Hematopoietic multipotent progenitor cell treated with erythropoietin and hydrocortisone succinate and interleukin-3 and kit ligand, for 15 days (in vitro differentiated cells): Measurements from ENCODE around the gene COL26A1.
A peak's percentile ranks its signal among the peaks of the same experiment; 100 is the strongest.
"Not testable (repeated sequence)": the region's sequence is repeated elsewhere in the genome, so short reads cannot be mapped to it uniquely, and the experiment has no call there.

Source experiments
- DNase-seq: peaks from one replicate; pipeline ENCODE4 v3.0.0-alpha.2; 2015; ENCODE audit warnings: low spot score

Gene COL26A1

DNA sequence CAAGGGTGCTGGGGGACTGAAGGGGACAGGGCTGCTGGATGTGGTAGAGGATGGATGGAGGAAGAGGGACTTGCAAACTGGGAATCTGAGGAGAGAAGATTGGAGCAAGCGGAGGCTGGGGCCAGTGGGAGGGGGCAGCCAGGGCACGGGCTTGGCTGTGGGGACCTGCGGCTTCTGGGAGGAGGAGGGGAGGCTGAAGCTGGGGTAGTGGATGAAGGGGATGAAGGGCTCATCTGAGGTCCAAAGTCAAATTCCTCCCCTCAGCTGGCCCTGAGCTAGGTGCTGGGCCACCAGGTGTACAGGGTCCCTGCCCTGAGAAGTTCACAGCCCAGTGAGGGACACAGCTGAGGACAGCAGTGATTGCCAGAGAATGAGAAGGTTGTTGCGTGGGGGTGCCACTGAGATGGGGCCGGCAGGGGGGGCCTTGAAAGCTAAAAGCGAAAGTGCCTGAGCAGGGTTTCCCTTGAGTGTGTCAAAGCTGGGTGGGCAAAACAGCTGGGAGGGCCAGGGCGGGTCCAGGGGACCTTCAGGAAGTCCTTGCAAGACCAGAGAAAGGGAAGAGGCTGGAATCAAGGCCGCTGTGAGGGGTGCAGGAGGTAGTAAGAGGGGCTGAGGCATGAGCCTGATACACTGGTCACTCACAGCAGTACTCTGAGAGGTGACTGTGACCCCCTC, 191.2 kb downstream of the COL26A1 start:
- DNase-seq = no peak

DNA sequence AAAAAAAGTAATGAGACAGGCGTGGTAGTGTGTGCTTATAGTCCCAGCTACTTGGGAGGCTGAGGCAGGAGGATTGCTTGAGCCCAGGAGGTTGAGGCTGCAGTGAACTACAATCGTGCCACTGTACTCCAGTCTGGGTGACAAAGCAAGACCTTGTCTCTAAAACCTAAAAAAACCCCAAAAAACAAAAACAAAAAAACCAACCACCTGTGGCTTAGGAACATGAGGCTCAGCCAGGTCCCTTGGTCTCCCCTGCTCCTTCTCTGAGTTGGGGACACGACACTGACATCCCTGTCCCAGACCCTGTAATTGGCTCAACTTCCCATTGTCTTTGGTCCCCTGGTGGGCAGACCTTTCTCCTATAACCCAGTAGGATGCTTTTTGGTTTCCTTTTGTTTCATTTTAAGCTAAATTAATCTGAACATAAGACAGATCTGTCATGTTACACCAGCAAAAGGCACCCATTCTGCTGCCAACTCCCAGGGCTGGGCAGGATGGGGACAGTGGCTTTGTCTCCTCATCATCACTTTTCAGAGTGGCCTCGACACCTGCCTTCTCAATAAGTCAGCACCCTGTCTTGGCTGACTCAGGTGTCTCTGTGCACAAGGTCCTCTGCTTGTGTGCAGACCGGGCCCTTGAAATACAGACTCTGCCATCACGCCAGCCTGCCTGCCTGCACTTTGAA, 192.1 kb downstream of the COL26A1 start:
- DNase-seq = no peak

DNA sequence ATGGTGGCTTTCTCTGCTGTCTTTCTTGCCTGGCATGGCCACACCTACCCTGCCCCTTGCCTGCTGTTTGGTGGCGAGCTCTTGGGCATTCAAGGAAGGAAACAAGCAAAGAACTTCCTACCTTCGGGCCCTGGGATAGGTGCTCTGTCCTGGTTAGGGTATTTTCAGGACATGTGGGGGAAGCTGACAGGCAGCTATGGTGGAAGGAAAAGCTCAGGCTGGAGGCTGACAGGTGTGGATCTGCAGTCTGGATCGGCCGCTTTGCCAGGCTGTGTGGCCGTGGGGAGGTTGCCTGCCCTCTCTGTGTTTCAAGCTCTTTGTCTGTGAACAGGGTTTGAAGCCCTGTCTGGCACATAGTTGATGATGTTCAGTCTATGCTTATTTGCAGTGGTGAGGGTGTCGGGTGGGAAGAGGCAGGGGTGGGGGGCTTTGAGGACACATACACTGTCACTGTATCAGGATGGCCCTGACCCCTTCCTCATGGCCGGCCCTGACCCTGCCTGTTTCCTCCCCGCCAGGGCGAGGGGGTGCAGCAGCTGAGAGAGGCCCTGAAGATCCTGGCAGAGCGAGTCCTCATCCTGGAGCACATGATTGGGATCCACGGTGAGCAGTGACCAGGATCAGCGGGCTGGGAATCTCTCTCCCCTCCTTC, 192.7 kb downstream of the COL26A1 start:
- no peak for DNase-seq

DNA sequence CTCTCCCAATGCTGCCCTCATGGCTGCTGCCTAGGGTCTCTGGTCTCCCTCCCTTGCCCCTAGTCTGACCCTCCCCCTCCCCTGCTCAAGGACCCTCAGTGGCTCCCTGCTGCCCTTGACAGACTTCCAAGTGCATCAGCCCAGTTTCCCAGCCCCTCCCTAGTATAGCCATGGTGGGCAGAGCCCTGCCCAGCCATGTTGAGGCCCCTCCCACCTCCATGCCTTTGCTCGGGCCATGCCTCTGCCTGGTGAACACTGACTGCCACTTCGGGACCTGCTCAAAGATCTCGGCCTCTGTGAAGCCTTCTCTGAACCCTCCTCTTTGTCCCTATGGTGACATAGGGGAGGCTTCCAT, 193.2 kb downstream of the COL26A1 start:
- DNase-seq = no peak

DNA sequence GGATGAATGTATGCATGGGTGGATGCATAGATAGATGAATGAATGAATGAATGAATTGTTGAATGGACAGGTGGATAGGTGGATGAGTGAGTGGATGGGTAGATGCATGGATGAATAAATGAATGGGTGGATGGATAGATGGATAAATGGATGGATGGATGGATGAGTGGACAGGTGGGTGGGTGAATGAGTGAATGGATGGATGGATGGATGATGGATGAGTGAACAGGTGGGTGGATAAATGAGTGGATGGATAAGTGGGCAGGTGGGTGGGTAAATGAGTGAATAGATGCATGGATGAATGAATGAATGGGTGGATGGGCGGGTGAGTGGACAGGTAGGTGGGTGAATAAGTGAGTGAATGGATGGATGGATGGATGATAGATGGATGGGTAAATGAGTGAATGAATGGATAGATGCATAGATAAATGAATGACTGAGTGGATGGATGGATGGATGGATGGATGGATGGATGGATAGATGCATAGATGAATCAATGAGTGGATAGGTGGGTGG, 193.8 kb downstream of the COL26A1 start:
- DNase-seq = no peak

DNA sequence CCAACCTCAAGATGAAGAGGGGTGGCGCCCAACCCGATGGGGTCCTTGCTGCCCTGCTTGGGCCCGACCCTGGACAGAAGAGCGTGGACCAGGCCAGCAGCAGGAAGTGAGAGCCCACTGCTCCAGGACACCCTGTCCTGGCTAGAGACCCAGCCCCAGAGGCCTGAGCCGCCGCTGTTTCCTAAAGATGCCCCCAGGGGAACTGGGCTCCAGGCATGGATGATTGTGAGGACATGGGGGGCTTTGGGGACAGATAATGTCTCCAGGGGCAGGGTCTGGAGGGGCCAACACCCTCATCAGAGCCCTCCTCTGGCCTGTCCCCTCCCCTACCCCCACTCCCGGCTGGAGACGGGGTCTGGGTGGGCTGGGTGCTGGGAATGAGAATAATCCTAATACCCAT, 194.7 kb downstream of the COL26A1 start:
- DNase-seq = no peak

DNA sequence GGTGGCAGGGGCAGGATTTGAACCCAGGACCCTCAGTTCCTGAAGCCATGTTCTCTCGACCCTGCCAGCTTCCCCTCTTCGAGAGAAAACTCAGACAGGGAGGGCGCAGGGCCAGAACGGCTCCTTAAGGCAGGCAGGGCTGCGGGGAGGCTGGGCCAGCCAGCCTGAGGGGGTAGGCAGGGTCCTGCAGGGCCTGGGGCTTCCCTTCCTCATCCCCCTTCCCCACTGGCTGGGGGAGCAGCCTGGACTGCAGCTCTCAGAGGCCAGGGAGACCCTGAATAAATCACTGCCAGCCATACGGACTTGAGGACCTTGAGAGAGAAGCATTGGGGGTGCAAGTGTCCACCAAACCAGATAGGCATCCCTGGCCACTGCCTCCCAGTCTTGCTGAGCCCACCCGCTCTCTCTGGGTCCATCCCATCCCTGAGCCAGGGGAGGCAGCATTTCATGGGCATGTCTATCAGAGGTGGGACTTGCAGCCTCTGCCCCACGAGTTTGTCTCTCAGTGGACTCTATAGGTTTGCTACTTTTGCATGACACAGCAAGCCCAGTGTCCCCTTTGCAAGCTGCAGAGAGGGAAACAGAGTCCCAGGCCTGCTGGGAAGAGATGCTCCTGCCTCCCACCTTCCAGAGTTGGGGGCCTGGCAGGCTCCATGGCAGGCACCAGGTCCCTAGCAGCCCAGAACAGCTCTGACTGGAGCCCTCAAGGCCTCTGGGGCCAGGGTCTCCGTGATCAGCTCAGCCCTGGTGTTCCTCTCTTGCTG, 195.5 kb downstream of the COL26A1 start:
- DNase-seq = no peak

DNA sequence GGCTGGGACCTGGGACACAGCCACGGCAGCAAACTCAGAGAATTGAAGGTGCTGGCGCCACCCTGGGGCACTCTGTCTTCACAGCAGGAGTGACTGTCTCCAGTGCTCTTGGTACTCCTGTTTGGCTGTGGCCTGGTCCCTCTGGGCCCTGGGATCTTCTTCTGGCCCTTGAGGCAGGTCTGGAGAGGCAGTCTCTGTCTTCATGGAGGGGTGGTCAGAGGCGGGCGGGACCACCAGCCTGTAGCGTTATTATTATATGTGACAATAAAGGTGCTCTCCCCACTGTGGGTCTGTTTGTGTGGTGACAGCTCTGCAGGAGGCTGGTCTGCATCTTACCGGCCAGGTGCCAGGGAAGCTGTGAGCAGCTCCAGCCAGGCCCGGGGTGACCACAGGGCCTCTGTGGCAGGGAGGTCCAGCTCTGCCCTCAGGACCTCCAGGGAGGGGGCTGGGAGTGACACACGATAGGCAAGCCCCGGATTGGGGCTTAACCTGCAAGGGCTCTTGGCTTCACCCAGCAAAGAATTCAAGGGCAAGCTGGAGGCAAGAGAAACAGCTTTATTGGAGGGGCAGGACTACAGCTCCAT, 196.2 kb downstream of the COL26A1 start:
- no peak for DNase-seq

DNA sequence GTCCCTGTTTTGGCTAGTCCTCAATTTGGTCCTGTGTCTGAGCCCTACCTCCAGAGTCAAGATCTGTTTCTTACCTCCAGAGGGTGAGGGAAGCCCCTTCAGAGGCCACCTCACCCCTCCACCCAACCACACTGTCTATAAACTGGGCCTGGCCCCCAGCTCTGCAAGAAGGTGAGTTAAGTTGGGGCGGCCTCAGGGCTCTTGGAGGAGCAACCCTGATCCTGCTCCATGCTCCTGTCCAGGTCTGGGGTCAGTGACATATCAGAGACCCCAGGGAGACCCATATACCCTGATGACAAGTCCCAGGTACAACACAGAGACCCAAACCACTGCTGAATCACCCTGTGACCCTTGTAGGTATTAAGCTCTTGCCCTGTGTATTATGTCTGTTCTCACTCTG, 196.9 kb downstream of the COL26A1 start:
- no peak for DNase-seq

DNA sequence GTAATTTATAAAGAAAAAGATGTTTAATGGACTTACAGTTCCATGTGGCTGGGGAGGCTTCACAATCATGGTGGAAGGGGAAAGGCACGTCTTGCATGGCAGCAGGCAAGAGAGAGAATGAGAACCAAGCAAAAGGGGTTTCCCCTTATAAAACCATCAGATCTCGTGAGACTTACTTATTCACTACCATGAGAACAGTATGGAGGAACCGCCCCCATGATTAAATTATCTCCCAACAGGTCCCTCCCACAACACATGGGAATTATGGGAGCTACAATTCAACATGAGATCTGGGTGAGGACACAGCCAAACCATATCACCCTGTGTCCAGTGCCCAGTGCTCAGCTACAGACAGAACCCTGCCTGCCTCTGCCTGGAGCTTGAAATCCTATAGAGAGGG, 197.3 kb downstream of the COL26A1 start:
- not testable (repeated sequence) for DNase-seq

DNA sequence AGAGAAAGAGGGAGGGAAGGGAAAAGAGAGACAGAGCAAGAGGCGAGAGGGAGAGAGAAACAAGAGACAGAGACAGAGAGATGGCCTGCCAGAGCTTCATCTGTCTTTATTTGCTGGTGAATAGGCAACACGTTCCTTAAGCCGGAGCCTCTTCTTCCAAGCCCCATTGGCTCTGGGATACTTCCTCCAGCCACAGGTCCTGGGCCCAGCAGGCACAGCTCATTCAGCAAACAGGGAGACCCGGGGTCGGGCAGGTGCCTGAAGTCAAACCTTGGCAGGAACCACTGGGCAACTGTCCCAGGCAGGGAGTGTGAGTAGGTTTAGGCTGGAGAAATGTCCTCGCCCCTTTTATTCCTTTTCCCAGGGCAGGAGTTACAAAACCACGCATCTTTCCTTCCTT, 198.2 kb downstream of the COL26A1 start:
- no peak for DNase-seq

DNA sequence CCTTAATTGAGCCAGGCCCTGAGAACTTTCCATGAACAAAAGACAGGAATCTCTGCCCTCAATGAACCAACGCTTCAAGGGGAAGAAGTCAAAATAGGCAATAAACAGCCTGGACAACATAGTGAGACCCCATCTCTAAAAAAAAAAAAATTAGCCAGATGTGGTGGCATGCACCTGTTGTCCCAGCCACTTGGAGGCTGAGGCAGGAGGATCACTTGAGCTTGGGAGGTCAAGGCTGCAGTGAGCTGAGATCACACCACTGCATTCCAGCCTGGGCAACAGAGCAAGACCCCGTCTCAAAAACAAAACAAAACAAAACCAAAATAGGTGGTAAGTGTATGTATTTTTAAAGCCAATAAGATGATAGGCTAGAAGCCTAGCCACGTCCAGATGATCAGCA, 198.6 kb downstream of the COL26A1 start:
- not testable (repeated sequence) for DNase-seq

DNA sequence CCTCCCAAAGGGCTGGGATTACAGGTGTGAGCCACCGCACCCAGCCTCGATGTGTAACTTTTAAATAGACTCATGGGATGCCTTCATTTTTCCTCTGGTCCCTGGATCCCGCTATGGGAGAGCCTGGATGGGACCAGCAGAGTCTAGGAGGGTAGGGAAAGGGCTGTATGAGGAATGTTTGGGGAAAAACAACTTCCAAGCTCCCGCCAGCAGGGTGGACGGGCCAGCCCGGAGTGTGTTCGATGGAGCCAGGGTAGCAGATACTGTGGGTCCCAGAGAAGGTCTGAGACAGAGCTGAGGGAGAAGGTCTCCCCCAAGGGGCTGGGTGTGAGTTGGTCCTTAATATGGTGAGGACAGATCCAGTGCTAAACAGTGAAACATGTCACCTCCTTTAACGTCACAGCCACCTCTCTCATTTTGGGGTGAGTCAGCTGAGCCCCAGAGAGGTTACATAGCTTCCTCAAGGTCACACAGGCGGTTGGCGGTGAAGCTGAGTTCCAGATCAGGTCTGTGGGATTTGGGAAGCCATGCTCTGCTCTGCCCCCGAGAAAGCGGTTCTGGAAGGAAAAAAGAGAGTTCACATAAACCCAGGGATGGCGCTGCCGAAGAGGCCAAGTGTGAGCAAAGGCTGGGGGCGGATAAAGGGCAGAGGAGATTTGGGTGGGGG, 200.0 kb downstream of the COL26A1 start:
- DNase-seq = no peak

DNA sequence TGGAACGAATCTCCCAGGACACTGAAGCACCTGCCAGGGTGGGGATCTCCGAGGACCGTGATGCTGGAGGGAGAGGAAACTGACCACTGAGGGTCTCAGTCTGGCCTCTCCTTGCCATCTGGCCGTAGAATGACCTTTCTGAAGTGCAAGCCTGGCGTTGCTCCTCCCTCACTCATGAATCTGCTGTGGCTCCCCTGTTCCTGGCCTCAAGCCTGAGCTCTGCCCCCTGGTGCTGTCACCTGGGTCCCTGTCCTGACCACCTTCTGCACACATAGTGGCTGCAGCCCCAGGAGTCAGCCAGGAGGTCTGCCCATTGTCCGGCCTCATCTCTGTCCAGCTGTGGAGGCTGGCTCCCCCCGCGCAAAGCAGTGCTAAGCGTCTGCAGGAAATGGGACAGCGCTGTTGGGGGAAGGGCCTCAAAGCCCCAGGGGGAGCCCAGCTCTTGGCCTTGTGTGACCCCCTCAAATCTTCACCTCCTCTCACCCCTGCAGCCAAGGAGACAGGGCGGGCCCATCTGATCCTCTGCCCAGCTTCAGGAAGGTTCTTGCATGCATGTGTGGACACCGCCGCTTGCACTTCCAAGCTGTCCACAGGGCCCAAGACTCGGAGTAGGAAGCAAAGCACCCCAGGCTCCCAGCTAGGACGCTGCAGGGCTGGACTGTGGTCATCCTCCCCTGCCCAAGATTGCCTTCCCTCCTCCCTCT, 200.7 kb downstream of the COL26A1 start:
- DNase-seq = no peak

DNA sequence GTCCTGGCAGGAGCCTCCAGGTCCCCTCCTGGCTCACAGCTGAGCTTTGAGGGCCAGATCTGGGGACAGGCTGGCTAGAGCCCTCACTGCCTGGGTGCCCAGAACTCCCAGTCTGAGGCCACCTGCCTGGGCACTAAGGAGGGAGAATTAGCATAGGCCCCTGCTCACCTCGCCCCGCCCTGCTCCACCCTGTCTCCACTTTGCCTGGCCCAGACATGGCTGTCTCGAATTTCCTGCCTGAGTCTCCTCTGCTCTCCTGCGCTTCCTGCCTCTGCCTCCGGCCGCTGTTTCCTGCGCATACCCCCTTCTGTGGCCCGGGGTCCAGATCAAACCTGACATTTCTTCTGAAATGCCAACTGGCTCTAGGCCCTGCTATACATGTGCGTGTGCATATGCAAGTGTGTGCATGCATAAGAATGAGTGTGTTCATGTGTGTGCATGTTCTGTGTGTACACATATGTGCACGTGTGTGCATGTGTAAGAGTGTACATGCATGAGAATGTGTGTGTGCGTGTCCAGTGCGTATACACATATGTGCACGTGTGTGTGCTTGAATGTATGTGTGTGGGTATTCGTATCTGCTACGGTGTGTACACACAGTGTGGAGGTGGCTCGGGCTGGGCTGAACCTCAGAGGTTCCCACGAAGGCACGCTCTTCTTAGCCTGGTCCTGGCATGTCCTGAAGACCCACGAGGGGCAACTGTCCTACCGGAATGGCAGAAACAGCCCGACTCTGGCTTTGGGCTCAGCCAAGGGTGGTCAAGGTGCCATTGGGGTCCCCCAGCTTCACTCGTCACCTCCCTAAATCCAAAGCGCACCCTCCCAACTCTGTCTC, 201.5 kb downstream of the COL26A1 start:
- DNase-seq = no peak

DNA sequence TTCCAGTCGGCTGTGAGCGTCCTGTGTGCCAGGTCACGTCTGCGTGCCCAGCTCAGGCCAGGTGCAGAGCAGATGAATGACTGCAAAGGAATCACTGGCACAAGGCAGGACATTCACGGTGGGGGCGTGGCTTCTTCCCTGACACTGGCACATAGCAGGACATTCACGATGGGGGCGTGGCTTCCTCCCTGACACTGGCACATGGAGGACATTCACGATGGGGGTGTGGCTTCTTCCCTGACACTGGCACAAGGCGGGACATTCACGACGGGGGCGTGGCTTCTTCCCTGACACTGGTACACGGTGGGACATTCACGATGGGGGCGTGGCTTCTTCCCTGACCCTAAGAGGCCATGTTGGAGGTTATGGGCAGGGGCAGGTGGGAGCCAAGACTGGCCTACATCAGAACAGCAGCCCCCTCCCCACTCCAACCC, 202.1 kb downstream of the COL26A1 start:
- DNase-seq = peak; percentile 18

DNA sequence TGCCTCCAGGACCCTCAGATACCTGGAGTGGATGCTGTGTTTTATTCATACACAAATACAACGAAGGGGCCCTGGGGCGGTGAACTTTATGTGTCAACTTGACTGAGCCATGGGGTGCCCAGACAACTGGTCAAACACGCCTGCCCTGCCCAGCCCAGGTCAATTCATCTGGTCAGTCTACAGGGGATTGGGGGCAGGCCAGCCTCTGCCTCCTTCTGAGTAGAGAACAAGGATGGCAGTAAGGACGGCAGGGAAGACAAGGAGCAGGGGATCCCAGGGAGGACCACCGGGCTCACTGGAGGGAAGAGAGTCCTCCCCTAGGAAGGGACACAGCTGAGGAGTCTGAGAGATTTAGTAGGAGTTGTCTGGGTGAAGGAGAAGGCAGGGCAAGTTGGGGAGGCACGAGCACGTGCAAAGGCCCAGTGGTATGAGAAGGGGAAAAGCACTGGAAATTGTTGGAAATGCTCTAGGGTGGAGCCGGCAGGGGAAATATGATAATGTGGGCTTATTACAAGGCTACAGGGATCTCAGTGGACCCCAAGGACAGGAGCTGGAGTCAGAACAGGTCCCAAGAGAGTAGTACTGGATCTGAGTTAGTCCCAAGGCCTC, 203.0 kb downstream of the COL26A1 start:
- no peak for DNase-seq

DNA sequence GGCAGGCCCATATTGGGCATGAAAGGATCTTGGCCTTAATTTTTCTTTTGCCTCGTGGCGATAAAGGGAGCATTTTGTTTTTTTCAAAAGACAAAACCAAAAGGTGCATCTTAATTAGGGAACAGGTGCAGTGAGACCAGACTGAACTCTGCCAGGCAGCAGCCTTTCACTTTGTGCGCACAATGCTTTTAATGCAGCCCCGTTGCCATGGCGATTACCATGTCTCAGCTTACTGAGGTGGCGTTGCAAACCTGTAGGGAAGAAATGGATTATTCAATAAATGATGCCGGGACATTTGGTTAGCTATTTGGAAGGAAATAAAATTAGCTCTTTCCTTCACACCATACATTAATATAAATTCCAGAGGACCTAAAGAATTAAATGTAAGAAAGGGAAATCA, 204.6 kb downstream of the COL26A1 start:
- no peak for DNase-seq

DNA sequence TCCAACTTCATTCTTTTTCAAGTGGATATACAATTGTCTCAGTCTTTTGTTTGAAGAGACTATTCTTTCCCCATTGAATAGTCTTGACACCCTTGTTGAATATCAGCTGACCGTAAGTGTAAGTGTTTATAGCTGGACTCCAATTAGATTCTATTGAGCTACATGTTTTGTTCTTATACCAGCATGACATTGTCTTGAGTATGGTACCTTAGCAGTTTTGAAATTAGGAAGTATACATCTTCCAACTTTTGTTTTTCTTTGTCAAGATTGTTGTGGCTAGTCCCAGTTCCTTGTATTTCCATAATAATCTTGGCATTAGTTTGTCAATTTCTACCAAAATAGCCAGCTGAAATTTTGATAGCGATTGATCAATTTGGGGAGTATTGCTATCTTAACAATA, 209.5 kb downstream of the COL26A1 start:
- DNase-seq = no peak

DNA sequence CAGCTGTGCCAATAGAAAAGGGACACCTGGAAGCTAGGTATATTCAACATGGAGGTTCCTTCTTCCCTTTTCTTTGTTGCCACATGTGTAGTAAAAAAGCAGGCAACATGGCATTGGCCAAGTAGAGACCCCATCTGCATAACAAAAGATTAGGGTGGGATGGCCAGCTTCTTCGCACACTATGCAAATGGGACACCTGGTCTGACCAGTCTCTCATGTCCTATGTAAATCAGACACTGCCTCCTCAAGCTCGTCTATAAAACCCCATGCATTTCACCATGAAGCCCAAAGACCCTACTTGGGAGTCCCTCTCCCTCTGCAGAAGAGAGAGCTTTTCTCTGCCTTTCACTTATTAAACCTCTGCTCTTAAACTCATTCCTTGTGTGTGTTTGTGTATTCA, 212.5 kb downstream of the COL26A1 start:
- no peak for DNase-seq
